ENCODE results near the gene PPL.
"Not testable (repeated sequence)": the region's sequence is repeated elsewhere in the genome, so short reads cannot be mapped to it uniquely, and the experiment has no call there.

The PPL gene

GRCh38 chr16:4904108-4904941 lies 32.6 kb downstream of the PPL start:
- DNase-seq: no peak

GRCh38 chr16:4902038-4902437 lies 34.9 kb downstream of the PPL start:
- DNase-seq: no peak

- no peak for DNase-seq
These were observed 36.2 kb downstream of the PPL start for GRCh38 chr16:4900750-4901149.

GRCh38 chr16:4900036-4900435 lies 36.9 kb downstream of the PPL start:
- no peak for DNase-seq

GRCh38 chr16:4899474-4899846 lies 37.5 kb downstream of the PPL start:
- DNase-seq: no peak

GRCh38 chr16:4898811-4899473 lies 38.0 kb downstream of the PPL start:
- DNase-seq: no peak

- no peak for DNase-seq
These were observed 39.6 kb downstream of the PPL start for GRCh38 chr16:4897328-4897727.

- DNase-seq: not testable (repeated sequence)
These were observed 40.2 kb downstream of the PPL start for GRCh38 chr16:4896761-4897160.

- DNase-seq: no peak
These were observed 41.6 kb downstream of the PPL start for GRCh38 chr16:4895366-4895765.

- DNase-seq: no peak
These were observed 42.4 kb downstream of the PPL start for GRCh38 chr16:4894276-4895150.

- DNase-seq: no peak
These were observed 43.7 kb downstream of the PPL start for GRCh38 chr16:4893103-4893862.

- no peak for DNase-seq
These were observed 44.4 kb downstream of the PPL start for GRCh38 chr16:4892361-4893102.

GRCh38 chr16:4891886-4892216 lies 45.1 kb downstream of the PPL start:
- DNase-seq: no peak

- no peak for DNase-seq
These were observed 45.7 kb downstream of the PPL start for GRCh38 chr16:4891097-4891885.

- DNase-seq: no peak
These were observed 46.3 kb downstream of the PPL start for GRCh38 chr16:4890686-4891085.

GRCh38 chr16:4890026-4890425 lies 46.9 kb downstream of the PPL start:
- no peak for DNase-seq

GRCh38 chr16:4888428-4889135 lies 48.4 kb downstream of the PPL start:
- no peak for DNase-seq

- no peak for DNase-seq
These were observed 50.8 kb downstream of the PPL start for GRCh38 chr16:4886151-4886550.

- no peak for DNase-seq
These were observed 51.7 kb downstream of the PPL start for GRCh38 chr16:4884972-4885874.

- DNase-seq: no peak
These were observed 52.7 kb downstream of the PPL start for GRCh38 chr16:4884209-4884608.
